Ovary (tissue), 9 donors: Measurements from ENCODE around the gene PRDM13. TPM values are rescaled to one million over a fixed set of nuclear protein-coding genes. Genes with fewer than 3 reads are reported as not detected.

Source experiments
- DNase-seq, 5 donors: peaks; one replicate each; pipeline ENCODE4 v3.0.0-alpha.2; 2019 to 2020
- H3K27ac ChIP-seq, 2 donors: fragments of 200-600 bp; one replicate each; pipeline versions ENCODE4 v1.5.1 to v1.8.0; 2019 to 2022
- H3K27me3 ChIP-seq: fragments of 200-600 bp; one replicate; pipeline ENCODE4 v1.8.0; 2022
- H3K36me3 ChIP-seq: fragments of 200-600 bp; sonication (generic); one replicate; pipeline ENCODE4 v1.5.1; 2019
- H3K4me1 ChIP-seq: one replicate; pipeline ENCODE4 v1.8.1; 2013; ENCODE audit warnings: mild to moderate bottlenecking, moderate library complexity; ENCODE audit not compliant: insufficient read depth
- H3K4me3 ChIP-seq: fragments of 200-600 bp; sonication (generic); one replicate; pipeline ENCODE4 v1.5.1; 2017
- H3K9me3 ChIP-seq, 2 donors: fragments of 200-600 bp in 1 of 2; sonication (generic) in 1 of 2; one replicate each; pipeline versions ENCODE4 v1.5.1 to v1.8.1; 2013 to 2019; ENCODE audit warnings: mild to moderate bottlenecking in 1 of 2, moderate library complexity in 1 of 2
- CTCF ChIP-seq, 3 donors: fragments of 450-650 bp in 2 of 3; fragments of 200-600 bp in 1 of 3; IDR thresholded peaks; one replicate each; pipeline versions ENCODE4 v1.5.1 to v1.8.0; 2016 to 2022; ENCODE audit warnings: antibody characterized with exemption in 3 of 3, mild to moderate bottlenecking in 1 of 3
- EP300 ChIP-seq: sonication (generic); formaldehyde crosslinking; IDR thresholded peaks from one replicate; pipeline ENCODE4 v1.6.1; 2017; ENCODE audit warnings: antibody characterized with exemption
- POLR2A ChIP-seq: fragments of 450-650 bp; IDR thresholded peaks from one replicate; pipeline ENCODE4 v1.6.1; 2017; ENCODE audit warnings: antibody characterized with exemption, mild to moderate bottlenecking, moderate library complexity
- WGBS, 3 donors: extraction: QIAGEN DNeasy Blood & Tissue Kit in 1 of 3; methylation state at CpG; one replicate each; pipeline versions ENCODE4 v1.1.5 to v1.1.7; 2013 to 2017; 5-methylcytosine and 5-hydroxymethylcytosine counted together
- intact Hi-C, 4 donors: fragments of 100-400 bp; cut with DNase I; formaldehyde crosslinking; loops; one replicate each; pipeline versions ENCODE4 v1.11.0 to v1.15.1; 2022 to 2023
- polyA plus RNA-seq, 2 donors: library from polyadenylated mRNA; stranded (reverse); fragments of 200-250 nt in 1 of 2; fragments of 350-450 nt in 1 of 2; fragmentation: Illumina TruSeq in 1 of 2; extraction: RNeasy Lipid Tissue Mini Kit (QIAGEN cat#74804) in 1 of 2; gene quantifications; one replicate each; pipeline ENCODE4 v1.2.3, GENCODE V29; 2013 to 2014
- total RNA-seq, 7 donors: library from RNA; depleted of rRNA in 2 of 7; stranded (reverse); fragments of >200 nt in 2 of 7; fragmentation: NEBNext Ultra II Directional in 3 of 7; extraction: Animal tissue kit (Norgen Biotek cat#: 25700) in 3 of 7; gene quantifications; one replicate each; pipeline versions ENCODE4 v1.1.0 to v1.2.4, GENCODE V29; 2016 to 2023
- donor health status: DM: no; HTN: no; CAD: no; lungs with moderate emphysema.
- donor health status: DM: no; HTN: no; CAD: no.
- donor health status: Bipolar disorder and iron deficiency.
- donor health status: DM: yes; HTN: yes; CAD: no.
- donor health status: DM: no; HTN: no; CAD: no.
- donor health status: DM: yes; HTN: yes; CAD: no.

Gene PRDM13
- total and polyA plus RNA-seq, 9 donors = 0.02 TPM; not detected in 8

DNA sequence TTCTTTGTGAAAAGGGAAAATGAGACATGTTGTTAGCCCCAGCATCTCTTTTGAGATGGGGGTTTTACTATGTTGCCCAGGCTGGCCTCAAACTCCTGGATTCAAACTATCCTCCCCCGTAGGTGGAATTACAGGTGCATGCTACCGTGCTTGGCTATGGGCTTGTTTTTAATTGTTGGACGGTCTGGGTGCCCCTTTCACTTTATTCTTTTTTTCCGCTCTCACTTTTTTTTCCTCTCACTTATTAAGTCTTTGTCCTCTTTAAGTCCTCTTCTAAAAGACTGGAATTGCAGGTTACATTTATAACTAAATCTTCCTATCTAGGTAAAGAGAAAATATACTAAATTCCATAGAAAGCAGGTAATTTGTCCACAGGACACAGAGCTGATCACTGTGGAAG lies 18.8 kb upstream of the PRDM13 start:
- H3K4me3 ChIP-seq = no peak overlapping the region
- H3K27me3 ChIP-seq = no peaks in the 10 kb centered on the region
- H3K4me1 ChIP-seq = peaks cover 3% of the 10 kb centered on the region
- no peaks in the 10 kb centered on the region for H3K36me3 ChIP-seq
- no peak for DNase-seq
- TF ChIP-seq CTCF (IDR thresholded peaks at IDR 0.05) (no peak), EP300 (no peak), POLR2A (no peak)
- WGBS, 3 donors = 68 to 77% (median 69%) methylated on average over 4 of the region's 4 CpGs
- intact Hi-C loops = no loop called here
- no peak overlapping the region for H3K27ac ChIP-seq
- H3K9me3 ChIP-seq = no peaks in the 10 kb centered on the region

GRCh38 chr6:99588618-99589289 lies 17.9 kb upstream of the PRDM13 start:
- peak overlapping the region; percentile 39 for H3K4me3 ChIP-seq
- no peaks in the 10 kb centered on the region for H3K9me3 ChIP-seq
- H3K36me3 ChIP-seq = no peaks in the 10 kb centered on the region
- no peaks in the 10 kb centered on the region for H3K27me3 ChIP-seq
- H3K27ac ChIP-seq = peak overlapping the region in 1 of 2 donors; percentile 4
- TF ChIP-seq POLR2A (no peak), CTCF (IDR thresholded peaks at IDR 0.05) (peak in 2 of 3 donors; percentile 16 to 18)
- peak; percentile 58 to 78 (median 65) for DNase-seq
- H3K4me1 ChIP-seq = peaks cover 3% of the 10 kb centered on the region
- intact Hi-C loops = no loop called here
- 0 to 3% (median 1%) methylated on average over 51 to 52 of the region's 52 CpGs for WGBS, 3 donors

- Histone ChIP-seq H3K4me1 (peaks cover 3% of the 10 kb centered on the region), H3K9me3 (no peaks in the 10 kb centered on the region), H3K4me3 (peak overlapping the region; percentile 39), H3K27me3 (no peaks in the 10 kb centered on the region), H3K27ac (peak overlapping the region in 1 of 2 donors; percentile 4), H3K36me3 (no peaks in the 10 kb centered on the region)
- intact Hi-C loops = no loop called here
- DNase-seq = no peak
- TF ChIP-seq CTCF (IDR thresholded peaks at IDR 0.05) (no peak), EP300 (no peak), POLR2A (no peak)
- 4 to 7% (median 5%) methylated on average over 21 of the region's 21 CpGs for WGBS, 3 donors
Measured at GRCh38 chr6:99589290-99589672, 17.4 kb upstream of the PRDM13 start.

DNA sequence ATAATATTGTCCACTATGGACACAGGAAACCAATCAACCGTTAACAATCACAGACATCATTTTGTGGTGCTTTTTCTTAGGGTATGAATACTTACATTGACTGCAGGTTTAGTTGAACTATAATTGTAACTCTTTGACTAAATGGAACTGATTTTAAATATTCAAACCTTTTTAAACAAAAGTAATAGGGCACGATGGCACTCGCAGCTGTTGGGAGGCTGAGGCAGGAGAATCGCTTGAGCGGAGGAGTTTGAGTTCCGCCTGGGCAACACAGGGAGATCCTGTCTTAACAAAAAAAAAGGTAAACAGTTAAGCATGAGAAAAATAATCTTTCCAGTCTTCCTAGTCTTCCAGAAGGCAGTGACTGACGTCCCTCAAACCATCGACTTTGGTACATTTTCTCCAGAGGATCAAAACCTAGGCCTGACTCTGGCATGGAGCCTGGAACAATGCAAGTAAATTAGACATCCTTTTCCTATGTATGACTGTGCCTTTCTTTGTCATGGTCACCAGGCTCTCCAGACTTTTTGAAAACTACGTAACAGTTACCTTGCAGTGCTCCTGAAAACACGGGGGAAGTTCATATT lies 16.6 kb upstream of the PRDM13 start:
- DNase-seq = no peak
- Histone ChIP-seq H3K9me3 (peaks cover 0 to 4% of the 10 kb centered on the region in 2 donors), H3K4me3 (no peak overlapping the region), H3K27ac (no peak overlapping the region), H3K4me1 (peaks cover 3% of the 10 kb centered on the region), H3K36me3 (no peaks in the 10 kb centered on the region), H3K27me3 (no peaks in the 10 kb centered on the region)
- TF ChIP-seq CTCF (IDR thresholded peaks at IDR 0.05) (no peak), POLR2A (no peak), EP300 (no peak)
- WGBS, 3 donors = 43 to 48% (median 48%) methylated on average over 10 of the region's 10 CpGs
- intact Hi-C loops = no loop called here
